HG03103 (cell line): Measurements from ENCODE around the gene PRRG2.
A peak's percentile ranks its signal among the peaks of the same experiment; 100 is the strongest.

Experiments used
- ATAC-seq: cut with Tn5 transposase; IDR thresholded peaks from one replicate; pipeline ENCODE4 v1.9.1; 2021; ENCODE audit warnings: low read depth; ENCODE audit not compliant: unreplicated experiment

Gene PRRG2

DNA sequence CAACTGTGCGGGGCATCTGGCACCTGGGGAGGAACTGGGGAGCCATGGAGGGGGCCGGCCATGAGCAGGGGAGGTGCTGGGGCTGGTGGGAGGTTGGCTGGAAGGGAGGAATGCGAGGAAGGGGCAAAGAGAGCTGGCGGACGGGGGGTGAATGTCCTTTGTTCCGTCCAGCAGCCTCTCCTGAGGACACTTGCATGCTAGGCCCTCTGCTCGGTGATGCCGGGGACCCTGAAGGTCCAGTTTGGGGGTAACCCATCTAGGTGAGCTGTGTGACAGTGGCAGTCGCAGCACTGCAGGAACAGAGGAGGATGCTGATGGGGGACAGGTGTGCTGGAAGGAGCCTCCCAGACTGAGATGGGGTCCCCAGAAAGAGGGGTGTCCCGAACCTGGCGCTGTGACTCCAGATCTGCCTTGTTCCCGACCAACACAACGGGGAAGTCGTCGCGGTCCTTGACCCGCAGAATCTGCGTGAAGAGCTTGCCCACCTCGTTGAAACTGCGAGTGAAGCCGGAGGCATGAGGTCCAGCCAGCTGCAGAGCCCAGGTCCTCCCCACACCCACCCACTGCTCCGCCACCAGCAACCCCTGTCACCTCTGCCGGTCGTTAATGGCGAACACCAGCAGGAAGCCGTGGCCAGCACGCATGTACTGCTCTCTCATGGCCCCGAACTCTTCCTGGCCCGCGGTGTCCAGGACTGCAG, 55.3 kb downstream of the PRRG2 start:
- ATAC-seq, result no peak

DNA sequence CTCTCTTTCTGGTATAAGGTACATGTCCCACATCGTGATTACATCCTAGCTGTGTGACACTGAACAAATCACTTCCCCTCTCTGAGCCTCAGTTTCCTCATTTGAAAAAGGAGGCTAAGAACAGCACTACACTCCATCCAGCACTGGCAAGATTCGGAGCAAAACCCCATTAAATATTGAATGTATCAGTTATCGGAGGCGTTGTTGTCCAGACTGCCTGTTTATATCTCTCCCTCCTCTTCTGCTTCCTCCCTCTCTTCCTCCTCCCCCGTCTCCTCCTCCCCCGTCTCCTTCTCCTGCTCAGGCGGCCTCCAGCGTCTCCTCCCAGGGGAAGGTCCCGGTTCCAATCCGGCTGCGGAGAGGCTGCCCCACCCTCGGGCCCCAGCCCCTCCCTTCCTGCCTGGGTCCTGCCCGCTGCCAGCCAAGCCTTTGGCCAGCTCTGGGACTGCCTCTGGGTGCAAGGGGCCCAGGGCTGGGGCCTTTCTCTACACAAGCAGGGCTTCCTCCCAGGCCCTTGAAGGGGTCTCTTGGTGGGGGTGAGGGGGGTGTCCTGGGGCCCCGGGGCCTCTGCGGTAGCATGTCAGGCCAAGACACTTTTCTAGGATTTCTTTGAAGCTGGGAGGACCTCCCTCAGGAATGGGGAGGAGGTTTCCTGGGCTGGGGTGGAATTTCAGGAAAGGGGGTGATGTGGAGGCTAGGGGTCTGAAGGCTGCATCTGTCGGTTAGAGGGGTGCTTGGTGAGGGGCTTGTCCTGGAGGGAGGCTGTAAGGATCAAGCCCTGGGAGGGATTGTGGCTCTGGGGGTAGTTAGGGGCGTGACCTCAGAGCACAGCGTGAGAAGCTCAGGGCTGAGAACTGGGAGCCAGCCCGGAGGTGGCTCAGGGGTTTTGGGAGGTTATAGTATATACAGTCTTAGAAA, 57.0 kb downstream of the PRRG2 start:
- no peak for ATAC-seq

DNA sequence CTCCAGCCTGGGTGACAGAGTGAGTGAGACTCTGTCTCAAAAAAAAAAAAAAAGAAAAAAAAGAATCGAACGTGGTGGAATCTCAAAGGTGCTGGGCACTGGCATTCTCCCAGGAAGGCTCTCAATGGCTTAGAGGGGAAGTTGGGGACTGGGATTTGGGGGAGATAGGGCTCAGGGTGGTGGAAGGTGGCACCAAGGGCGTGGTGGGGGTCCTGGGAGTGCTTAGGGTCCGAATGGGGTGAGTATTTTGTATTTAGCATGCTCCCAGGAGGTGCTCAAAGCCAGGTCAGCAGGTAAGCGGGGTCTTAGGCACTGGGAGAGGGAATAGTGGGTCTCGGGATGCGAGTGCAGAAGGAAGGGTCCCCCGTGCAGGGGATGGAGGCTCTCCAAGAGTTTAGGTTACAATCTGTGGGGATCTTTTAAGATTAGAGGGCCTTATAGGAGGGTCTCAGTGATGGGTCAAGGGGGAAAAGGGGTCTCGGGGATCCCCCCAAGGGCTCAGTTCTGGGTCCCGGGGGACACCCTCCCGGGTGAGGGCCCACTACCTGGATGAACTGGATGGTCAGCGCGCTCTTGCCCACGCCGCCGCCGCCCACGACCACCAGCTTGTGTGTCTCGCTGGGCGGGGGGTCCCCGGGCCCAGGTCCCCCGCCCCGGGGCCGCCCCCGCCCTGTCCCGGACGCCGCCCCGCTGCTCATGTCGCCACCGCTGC, 58.4 kb downstream of the PRRG2 start:
- ATAC-seq, result no peak

DNA sequence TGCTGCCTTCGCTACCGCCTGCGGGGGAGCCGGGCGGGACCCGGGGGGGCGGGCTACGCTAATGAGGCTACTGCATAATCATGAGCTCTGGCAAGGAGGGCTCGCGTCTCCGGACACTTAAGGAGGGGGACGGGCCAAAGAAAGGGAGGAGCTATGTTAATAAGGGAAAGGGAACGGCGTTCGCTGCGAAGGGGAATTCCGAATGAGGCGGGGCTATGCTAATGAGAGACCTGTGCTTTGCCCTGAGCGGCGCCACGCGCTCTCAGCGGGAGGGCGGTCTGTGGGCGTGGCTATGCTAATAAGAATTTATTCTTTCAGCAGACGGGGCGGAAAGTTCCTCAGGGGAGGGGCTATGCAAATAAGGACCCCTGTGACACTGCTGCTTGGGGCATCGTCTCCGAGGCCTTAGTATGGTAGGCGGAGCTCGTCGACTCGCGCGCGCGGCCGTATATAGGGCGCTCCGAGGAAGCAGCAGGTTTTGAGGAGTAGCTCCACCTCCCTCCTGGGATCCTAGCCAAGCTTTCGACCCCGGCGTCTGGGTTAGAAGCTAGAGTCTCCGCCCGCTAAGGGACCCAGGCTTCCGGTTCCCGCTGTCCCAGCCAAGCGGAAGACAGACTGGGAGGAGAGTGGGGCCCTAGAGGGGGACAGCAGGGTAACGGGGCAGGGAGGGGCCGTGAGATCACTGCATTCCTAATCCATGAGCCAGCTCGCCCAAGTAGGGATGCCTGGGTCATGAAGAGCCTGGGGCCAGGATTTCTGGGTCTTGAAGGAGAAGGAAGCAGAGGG, 59.2 kb downstream of the PRRG2 start, which contains the start of gene RRAS:
RRAS (minus strand) TSS at position 31 of the 786 bp plus-strand sequence. CDS start 45 bp downstream, outside the sequence.
- ATAC-seq, result peak; percentile 49
